ENCODE measurements around the gene UBALD2.

The UBALD2 gene

DNA sequence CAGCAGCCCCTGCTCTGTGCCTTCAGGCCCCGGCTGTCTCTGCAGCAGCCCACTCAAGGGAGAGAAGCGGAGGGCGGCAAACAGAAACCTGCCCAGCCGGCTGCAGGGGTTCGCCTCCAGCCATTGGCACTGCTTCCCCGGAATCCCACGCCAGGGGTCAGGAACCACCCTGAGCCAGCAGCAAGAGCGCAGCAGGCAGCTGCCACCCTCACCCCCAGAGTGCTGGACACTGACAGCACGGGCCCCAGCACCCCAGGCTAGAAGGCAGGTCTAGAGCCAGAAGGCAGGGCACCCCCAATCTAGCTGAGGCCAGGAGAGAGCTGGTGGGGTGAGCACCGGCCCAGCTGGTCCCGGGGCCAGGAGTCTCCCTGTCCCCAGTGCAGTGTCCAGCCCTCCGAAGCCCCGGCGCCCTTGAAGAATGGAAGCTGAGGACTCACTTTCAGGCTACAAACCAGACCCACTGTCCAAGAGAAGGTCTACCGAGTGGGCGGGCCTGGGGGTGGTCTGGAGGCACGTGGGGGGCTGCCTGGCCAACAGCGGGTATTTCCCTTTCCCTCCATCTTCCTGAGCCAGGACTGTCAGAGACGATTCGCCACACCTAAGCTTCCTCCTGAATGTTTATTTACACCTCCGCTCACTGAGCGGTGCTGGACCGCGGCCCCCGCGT, 8.4 kb downstream of the UBALD2 start:
- Histone ChIP-seq H3K36me3 (replicated peaks) (no peaks in the 10 kb centered on the region; the same call in 1 of the 2 replicates), H3K4me3 (no peak overlapping the region), H3K27me3 (ENCODE audit: low read depth) (no peaks in the 10 kb centered on the region), H3K4me1 (no peaks in the 10 kb centered on the region), H3K9me3 (no peaks in the 10 kb centered on the region)
- DNase-seq (ENCODE audit: low spot score in 2 of 2) = no peak
- in situ Hi-C loops (cut with MboI; ENCODE audit: low sequenced_read_pairs) = no loop called here

DNA sequence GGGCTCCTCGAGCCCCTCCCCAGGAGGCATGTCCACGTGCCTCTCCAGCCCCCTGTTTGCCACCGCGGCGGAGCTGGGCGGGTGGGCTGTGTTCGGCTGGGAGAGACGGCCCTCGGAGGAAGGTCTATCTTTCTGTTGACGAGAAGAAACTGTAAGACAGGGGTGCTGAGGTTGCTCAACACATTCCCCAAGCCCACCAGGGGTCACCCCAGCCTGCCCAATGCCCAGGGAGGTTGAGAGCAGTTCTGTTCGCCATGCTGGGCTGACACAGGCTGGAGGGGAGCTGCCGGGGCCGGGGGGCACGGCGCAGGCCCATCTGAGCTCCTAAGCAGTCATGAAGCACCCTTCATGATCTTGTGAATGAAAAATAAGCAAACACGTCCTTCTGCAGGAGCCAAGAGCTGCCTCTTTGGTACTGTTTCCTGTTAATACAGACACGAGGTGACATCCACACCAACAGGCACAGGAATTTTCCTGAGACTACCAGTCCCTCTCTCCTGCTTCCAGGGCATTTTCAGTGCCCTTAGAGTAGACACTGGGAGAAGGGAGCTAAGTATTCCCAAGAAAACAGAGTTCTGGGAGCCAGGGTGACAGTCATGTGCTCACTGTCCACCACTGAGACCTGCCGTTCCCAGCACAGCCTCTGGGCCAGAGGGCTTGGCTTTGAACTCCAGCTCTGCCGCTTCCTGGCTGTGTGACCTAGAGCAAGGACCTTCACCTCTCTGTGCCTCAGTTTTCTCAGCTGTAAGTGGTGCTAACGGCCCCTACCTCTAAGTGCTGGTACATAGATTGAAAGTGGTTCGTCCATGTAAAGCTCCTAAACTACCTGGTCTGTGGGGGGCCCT, 9.2 kb downstream of the UBALD2 start:
- H3K36me3 ChIP-seq (replicated peaks) = no peaks in the 10 kb centered on the region; the same call in 1 of the 2 replicates
- in situ Hi-C loops (cut with MboI; ENCODE audit: low sequenced_read_pairs) = no loop called here
- H3K27me3 ChIP-seq (ENCODE audit: low read depth) = no peaks in the 10 kb centered on the region
- no peak overlapping the region for H3K4me3 ChIP-seq
- H3K4me1 ChIP-seq = no peaks in the 10 kb centered on the region
- H3K9me3 ChIP-seq = no peaks in the 10 kb centered on the region
- DNase-seq (ENCODE audit: low spot score in 2 of 2) = no peak

DNA sequence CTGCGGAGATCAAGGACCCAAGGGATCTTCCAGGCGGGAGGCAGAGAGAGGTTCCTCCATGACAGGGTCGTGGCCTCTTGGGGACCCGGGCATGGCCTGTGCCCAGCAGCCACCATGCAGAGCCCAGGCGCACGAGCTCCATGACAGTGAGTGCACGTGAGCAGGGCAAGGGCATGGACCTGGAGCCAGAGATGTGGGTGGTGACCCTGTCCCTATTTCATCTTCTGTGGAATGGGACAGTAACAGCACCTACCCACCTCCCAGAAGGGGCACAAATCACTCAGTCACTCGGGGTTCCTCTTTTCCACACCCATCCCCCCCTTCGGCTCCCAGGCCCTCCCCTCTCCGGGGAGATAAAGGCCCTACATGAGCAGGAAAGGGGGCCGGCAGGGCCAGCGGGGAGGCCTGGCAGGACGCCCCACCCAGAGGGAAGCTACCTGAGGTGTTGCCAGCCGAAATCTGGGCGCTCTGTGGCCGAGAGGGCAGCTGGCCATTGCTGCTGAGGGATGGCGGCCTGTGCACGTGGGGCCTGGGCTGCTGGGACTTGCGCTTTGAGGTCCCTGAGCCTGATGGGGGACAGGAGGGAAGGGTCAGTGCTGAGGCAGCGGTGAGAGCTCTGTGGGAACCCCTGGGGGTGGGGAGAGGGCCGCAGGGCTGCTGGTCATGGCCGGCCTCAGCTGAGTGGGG, 10.4 kb downstream of the UBALD2 start:
- Histone ChIP-seq H3K27me3 (ENCODE audit: low read depth) (no peaks in the 10 kb centered on the region), H3K4me3 (no peak overlapping the region), H3K4me1 (no peaks in the 10 kb centered on the region), H3K9me3 (no peaks in the 10 kb centered on the region), H3K36me3 (replicated peaks) (no peaks in the 10 kb centered on the region)
- DNase-seq (ENCODE audit: low spot score in 2 of 2) = no peak
- in situ Hi-C loops (cut with MboI; ENCODE audit: low sequenced_read_pairs) = loop anchor here (25.0 kb wide), 1 partner anchor 363 kb away; the partner anchor contains the start of gene MRPL38

DNA sequence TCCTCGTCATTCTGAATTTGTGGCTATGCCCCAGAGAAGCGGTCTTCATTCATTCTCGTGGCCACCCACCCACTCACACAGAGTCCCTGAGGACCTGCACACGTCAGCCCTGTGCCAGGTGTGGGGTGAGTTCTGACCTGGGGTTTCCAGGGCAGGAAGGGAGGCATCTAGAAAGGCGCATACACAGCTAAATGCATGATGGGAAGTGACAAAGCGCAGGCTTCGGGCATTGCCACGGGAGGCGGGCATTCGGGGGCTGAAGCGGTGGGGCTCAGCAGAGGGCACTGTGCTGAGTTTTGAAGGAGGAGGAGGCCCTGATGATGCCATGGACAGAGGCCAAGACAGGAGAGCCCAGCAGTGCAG, 10.9 kb downstream of the UBALD2 start:
- DNase-seq (ENCODE audit: low spot score in 2 of 2) = no peak
- Histone ChIP-seq H3K27me3 (ENCODE audit: low read depth) (no peaks in the 10 kb centered on the region), H3K9me3 (no peaks in the 10 kb centered on the region), H3K4me3 (no peak overlapping the region), H3K36me3 (replicated peaks) (no peaks in the 10 kb centered on the region), H3K4me1 (no peaks in the 10 kb centered on the region)
- in situ Hi-C loops (cut with MboI; ENCODE audit: low sequenced_read_pairs) = loop anchor here (25.0 kb wide), 1 partner anchor 364 kb away; the partner anchor contains the start of gene MRPL38

DNA sequence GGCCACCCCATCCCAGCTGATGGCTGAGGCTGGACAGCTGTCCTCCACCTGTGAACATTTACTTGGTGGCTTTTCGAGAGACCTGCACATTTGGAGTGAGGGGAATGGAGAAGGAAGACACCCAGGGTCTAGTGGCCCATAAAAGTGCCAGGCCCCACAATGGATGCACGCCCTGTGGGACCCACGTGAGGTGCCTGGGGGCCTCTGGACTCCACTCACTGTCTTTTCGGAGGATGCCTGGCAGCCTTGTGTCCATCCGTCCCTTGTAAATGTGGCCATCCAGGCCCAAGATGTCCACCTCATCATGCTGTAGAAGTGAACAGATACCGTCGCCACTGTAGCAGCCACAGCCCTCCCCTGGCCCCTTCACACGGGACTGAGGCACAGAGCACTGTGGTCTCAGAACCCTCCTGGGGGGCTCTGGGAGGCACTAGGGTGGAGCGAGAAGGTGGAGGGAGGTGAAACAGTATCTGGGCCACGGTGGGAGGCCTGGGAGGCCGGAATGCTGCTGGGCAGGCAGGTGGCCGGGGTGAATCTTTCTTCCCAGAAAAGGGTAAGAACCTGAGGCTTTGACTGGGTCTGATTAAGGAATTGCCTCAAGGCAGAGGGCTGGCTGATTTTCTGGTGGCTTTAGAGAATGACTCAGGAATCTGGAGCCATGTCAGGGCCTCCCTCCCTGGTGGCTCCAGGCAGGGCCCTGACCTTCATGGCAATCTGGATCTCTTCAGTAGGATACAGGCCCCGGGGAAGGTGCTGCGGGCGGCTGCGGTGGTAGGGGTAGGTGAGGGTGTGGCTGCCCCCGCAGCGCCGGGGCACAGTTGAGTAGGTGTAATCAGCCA, 11.5 kb downstream of the UBALD2 start:
- no peaks in the 10 kb centered on the region for H3K36me3 ChIP-seq (replicated peaks)
- in situ Hi-C loops (cut with MboI; ENCODE audit: low sequenced_read_pairs) = loop anchor here (25.0 kb wide), 1 partner anchor 364 kb away; the partner anchor contains the start of gene MRPL38
- no peak for DNase-seq (ENCODE audit: low spot score in 2 of 2)

DNA sequence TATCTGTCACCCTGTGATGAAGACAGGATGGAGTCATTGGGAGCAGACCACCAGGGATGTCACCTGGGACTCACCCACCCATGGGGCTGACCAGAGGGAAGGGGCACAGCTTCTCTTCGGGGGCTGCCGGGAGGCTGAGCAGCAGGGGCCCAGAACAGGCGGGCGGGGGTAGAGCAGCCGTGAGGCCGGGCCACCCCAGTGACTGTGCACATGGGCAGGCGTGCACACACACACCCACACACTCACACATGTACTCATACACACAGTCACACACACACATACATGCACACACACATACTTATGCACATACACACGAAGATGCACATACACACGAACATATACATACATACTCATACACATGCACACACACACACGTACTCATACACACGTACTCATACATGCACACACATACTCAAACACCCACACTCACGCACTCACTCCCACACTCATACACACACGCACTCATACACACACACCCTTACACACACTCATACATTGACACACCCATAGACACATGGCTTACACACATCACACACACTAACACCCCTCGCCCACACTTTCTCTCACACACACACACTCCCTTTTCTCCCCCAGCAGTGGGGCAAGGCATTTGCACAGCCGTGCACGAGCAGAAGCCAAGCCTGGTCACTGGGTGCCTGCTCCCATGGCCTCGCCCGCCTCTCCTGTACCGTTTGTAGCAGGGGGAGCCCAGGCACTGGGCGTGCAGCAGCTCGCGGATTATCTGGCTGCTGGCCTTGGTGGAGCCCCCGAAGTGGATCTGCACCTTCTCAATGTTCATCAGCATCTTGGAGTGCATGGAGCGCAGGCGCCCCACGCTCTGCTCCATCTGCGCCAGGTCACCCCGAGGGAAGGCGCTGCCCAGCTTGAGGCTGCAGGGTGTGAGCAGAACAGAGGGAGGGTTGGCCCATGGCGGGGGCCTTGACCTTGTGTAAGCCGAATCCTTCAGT, 12.4 kb downstream of the UBALD2 start:
- in situ Hi-C loops (cut with MboI; ENCODE audit: low sequenced_read_pairs) = loop anchor here (25.0 kb wide), 1 partner anchor 365 kb away; the partner anchor contains the start of gene MRPL38
- H3K27me3 ChIP-seq (ENCODE audit: low read depth) = no peaks in the 10 kb centered on the region
- no peaks in the 10 kb centered on the region for H3K9me3 ChIP-seq
- H3K4me3 ChIP-seq = no peak overlapping the region
- H3K36me3 ChIP-seq (replicated peaks) = no peaks in the 10 kb centered on the region
- H3K4me1 ChIP-seq = no peaks in the 10 kb centered on the region
- DNase-seq (ENCODE audit: low spot score in 2 of 2) = no peak

More for the DNA sequence above, 11.5 kb downstream of the UBALD2 start:
- H3K9me3 ChIP-seq = no peaks in the 10 kb centered on the region
- H3K4me3 ChIP-seq = no peak overlapping the region
- no peaks in the 10 kb centered on the region for H3K4me1 ChIP-seq
- H3K27me3 ChIP-seq (ENCODE audit: low read depth) = no peaks in the 10 kb centered on the region

DNA sequence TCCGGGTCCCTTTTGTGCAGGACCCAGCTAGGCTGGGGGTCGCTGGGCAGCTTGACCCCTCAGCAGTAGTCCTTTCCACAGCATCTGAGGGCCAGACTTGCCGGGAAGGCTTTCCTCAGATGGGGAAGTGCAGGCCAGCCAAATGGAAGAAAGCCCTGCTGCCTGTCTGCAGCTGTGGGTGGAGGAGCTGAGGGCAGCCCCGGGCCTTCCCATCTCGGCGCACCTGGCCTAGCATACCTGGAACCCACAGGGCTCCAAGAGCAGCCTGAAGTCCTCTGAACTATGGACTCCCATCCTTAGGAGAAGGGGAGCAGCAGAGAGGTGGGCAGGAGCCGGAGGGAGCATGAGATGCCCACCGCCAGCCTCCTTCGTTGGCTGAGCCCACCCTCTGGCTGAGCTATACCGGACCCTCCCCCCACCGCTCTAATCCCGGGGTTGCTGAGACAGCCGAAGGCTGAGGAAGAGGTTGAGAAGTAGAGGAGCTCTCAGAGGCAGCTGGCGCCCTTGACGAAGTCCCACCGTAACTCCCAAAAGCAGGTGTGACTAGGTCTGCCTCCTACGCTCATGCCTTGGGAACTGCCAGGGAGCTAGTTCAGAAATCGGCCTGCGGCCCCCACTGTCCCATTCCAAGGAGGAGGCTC, 13.2 kb downstream of the UBALD2 start:
- no peaks in the 10 kb centered on the region for H3K27me3 ChIP-seq (ENCODE audit: low read depth)
- no peaks in the 10 kb centered on the region for H3K9me3 ChIP-seq
- in situ Hi-C loops (cut with MboI; ENCODE audit: low sequenced_read_pairs) = loop anchor here (25.0 kb wide), 1 partner anchor 366 kb away; the partner anchor contains the start of gene MRPL38
- no peaks in the 10 kb centered on the region for H3K36me3 ChIP-seq (replicated peaks)
- H3K4me1 ChIP-seq = no peaks in the 10 kb centered on the region
- DNase-seq (ENCODE audit: low spot score in 2 of 2) = no peak
- H3K4me3 ChIP-seq = no peak overlapping the region

DNA sequence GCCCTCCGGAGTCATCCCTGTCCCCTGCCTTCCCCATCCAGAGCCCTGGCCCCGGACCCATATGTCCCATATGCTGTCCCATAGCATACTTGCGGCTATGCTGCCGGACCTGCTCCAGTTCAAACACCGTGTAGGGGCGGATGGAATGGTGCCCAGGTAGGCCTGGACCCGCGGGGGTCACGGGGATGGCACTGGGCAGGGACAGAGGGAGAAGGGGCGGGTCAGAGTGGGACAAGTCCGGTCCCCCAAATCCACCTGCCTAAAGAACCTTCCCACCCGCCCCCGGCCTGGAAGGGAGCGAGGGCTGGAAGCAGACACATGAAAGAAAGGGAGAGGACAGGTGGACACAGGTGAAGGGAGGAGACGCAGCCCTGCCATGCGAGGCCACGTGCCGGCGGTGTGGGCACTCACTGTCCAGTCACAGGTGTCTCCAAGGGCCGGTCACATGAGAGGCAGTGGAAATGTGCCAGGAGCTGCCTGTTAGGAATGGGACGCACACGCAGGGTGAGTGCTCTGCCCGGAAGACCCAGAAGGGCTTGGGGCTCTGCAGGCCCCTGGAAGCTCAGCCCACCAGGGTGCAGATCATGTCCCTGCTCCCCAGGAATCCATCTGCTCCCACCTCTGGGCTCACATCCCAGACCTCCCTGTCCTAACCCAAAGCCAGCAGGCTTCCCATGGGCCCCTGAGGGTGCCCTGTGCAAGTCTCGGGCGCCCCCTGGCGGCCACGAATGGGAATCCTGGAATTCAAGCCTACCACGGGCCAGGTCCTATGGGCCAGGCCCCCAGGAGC, 14.0 kb downstream of the UBALD2 start:
- DNase-seq (ENCODE audit: low spot score in 2 of 2) = peak; percentile 66 to 92
- H3K36me3 ChIP-seq (replicated peaks) = no peaks in the 10 kb centered on the region
- in situ Hi-C loops (cut with MboI; ENCODE audit: low sequenced_read_pairs) = loop anchor here (25.0 kb wide), 1 partner anchor 367 kb away; the partner anchor contains the start of gene MRPL38
- H3K9me3 ChIP-seq = no peaks in the 10 kb centered on the region
- H3K27me3 ChIP-seq (ENCODE audit: low read depth) = no peaks in the 10 kb centered on the region
- H3K4me3 ChIP-seq = no peak overlapping the region
- no peaks in the 10 kb centered on the region for H3K4me1 ChIP-seq

DNA sequence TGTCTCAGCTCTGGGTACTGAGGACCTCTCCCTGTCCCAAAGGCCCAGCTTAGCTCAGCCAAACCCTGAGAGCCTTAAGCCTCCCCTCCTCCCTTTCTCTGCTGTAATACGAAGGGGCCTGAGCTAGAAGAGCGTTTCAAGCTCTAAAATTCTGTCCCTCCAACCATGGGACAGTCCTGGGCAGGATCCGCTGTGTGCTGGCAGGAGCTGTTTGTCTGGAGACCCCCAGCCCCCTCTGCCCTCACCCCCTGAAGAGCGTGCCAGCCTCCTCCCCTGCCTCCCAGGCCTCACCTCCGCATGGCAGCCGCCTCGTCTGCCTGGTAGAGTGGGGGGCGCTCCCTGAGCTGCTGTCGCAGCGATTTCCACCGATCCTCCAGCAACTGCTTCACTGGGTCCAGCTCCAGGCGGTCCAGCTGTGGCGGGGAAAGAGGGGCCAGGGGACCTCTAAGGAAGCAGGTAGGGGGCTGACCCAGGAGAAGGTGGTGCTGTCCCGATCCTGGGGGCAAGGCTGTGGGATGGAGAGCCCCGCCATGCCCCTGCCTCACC, 14.7 kb downstream of the UBALD2 start:
- Histone ChIP-seq H3K4me1 (no peaks in the 10 kb centered on the region), H3K36me3 (replicated peaks) (no peaks in the 10 kb centered on the region), H3K27me3 (ENCODE audit: low read depth) (no peaks in the 10 kb centered on the region), H3K4me3 (no peak overlapping the region), H3K9me3 (no peaks in the 10 kb centered on the region)
- DNase-seq (ENCODE audit: low spot score in 2 of 2) = no peak
- in situ Hi-C loops (cut with MboI; ENCODE audit: low sequenced_read_pairs) = loop anchor here (25.0 kb wide), 1 partner anchor 368 kb away; the partner anchor contains the start of gene MRPL38

DNA sequence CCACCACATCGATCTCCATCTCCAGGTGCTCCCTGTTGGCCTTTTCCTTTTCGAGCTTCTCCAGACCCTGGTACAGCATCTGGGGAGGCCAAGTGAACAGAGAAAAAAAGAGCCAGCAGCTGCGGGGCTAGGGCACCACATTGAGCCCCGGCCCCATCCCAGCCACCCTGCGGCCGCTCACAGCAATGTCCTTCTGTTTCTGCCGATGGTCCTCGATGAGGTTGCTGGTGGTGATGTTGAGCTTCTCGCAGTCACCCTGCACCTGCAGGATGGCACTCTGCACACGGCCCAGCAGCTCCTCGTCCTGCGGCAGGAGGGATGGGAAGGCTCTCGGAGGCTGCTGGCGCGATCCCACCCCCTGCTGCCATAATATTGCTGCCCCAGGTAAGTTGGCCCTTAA, 15.5 kb downstream of the UBALD2 start:
- Histone ChIP-seq H3K36me3 (replicated peaks) (no peaks in the 10 kb centered on the region), H3K9me3 (no peaks in the 10 kb centered on the region), H3K4me3 (no peak overlapping the region), H3K27me3 (ENCODE audit: low read depth) (no peaks in the 10 kb centered on the region), H3K4me1 (no peaks in the 10 kb centered on the region)
- DNase-seq (ENCODE audit: low spot score in 2 of 2) = no peak
- in situ Hi-C loops (cut with MboI; ENCODE audit: low sequenced_read_pairs) = loop anchor here (25.0 kb wide), 1 partner anchor 368 kb away; the partner anchor contains the start of gene MRPL38

All from HAP-1 (cell line).